IMR-90 (cell line): ENCODE data around the gene HSD17B14.

Experiments
- CEBPB ChIP-seq: IDR thresholded peaks from 2 replicates; pipeline ENCODE4 v1.6.1; 2012; ENCODE audit warnings: low read depth, low read length, improper control_type of control experiment
- CTCF ChIP-seq: conservative IDR thresholded peaks from 2 replicates; pipeline ENCODE4 v1.5.1; 2012; ENCODE audit warnings: mild to moderate bottlenecking, low read depth, low read length, improper control_type of control experiment
- ELK1 ChIP-seq: fragments of 150-350 bp; IDR thresholded peaks from 2 replicates; pipeline ENCODE4 v1.6.1; 2016; ENCODE audit warnings: low read depth, mild to moderate bottlenecking, low read length, moderate library complexity, borderline replicate concordance
- MXI1 ChIP-seq: IDR thresholded peaks from 2 replicates; pipeline ENCODE4 v1.6.1; 2012; ENCODE audit warnings: low read depth, mild to moderate bottlenecking, low read length, moderate library complexity, borderline replicate concordance
- NFE2L2 ChIP-seq: fragments of 150-350 bp; IDR thresholded peaks from 2 replicates; pipeline ENCODE4 v1.6.1; 2016; ENCODE audit warnings: low read depth, mild to moderate bottlenecking, low read length
- POLR2A ChIP-seq: IDR thresholded peaks from 2 replicates; pipeline ENCODE4 v1.6.1; 2012; ENCODE audit warnings: mild to moderate bottlenecking, low read depth, low read length
- SMC3 ChIP-seq: fragments of 150-350 bp; IDR thresholded peaks from 2 replicates; pipeline ENCODE4 v1.6.1; 2016; ENCODE audit warnings: low read depth, mild to moderate bottlenecking, antibody characterized with exemption, low read length, moderate library complexity
- USF2 ChIP-seq: fragments of 150-350 bp; IDR thresholded peaks from 2 replicates; pipeline ENCODE4 v1.6.1; 2017; ENCODE audit warnings: mild to moderate bottlenecking, antibody characterized with exemption, low read length, low read depth

- TF ChIP-seq POLR2A (no peak), USF2 (no peak), CTCF (no peak), NFE2L2 (no peak), MXI1 (no peak), ELK1 (no peak), SMC3 (no peak), CEBPB (no peak)
These were observed 37.4 kb upstream of the HSD17B14 start for GRCh38 chr19:48873476-48874302.
